ENCODE results near the gene TIAM1. TPM values are rescaled to one million over a fixed set of nuclear protein-coding genes. Genes with fewer than 3 reads are reported as not detected.

TIAM1 gene
- polyA plus RNA-seq, 2 of the 4 experiments (the other 2 are of a cell fraction), result 0.23 to 0.40 TPM

DNA sequence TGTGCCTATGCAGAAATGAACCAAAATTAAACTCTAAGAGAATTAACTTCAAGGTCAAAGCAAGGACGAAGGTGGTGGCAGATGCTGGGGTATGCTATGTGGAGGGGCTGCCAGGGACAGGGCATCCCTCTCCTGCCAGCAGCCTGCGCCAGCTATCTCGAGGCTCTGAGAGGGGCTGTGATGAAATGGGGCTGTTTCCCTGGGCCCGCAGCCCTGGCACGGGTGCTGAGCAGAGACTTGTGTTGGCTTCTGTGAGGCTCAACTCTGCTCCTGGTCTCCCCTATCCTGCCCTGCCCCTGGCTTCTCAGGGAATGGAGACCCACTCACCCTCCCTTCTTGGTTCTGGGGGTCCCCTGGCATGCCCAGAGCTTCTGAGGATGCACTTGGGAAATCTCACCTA, 41.9 kb upstream of the TIAM1 start (continued):
- TF ChIP-seq, protein P1, sequence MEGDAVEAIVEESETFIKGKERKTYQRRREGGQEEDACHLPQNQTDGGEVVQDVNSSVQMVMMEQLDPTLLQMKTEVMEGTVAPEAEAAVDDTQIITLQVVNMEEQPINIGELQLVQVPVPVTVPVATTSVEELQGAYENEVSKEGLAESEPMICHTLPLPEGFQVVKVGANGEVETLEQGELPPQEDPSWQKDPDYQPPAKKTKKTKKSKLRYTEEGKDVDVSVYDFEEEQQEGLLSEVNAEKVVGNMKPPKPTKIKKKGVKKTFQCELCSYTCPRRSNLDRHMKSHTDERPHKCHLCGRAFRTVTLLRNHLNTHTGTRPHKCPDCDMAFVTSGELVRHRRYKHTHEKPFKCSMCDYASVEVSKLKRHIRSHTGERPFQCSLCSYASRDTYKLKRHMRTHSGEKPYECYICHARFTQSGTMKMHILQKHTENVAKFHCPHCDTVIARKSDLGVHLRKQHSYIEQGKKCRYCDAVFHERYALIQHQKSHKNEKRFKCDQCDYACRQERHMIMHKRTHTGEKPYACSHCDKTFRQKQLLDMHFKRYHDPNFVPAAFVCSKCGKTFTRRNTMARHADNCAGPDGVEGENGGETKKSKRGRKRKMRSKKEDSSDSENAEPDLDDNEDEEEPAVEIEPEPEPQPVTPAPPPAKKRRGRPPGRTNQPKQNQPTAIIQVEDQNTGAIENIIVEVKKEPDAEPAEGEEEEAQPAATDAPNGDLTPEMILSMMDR (IDR thresholded peaks at IDR 0.05), result no peak
- TF ChIP-seq RAD21 (conservative IDR thresholded peaks at IDR 0.05 in 1 of 2, IDR thresholded peaks at IDR 0.05 in 1 of 2), result no peak
- TF ChIP-seq NR3C1 (IDR thresholded peaks at IDR 0.05), result no peak

DNA sequence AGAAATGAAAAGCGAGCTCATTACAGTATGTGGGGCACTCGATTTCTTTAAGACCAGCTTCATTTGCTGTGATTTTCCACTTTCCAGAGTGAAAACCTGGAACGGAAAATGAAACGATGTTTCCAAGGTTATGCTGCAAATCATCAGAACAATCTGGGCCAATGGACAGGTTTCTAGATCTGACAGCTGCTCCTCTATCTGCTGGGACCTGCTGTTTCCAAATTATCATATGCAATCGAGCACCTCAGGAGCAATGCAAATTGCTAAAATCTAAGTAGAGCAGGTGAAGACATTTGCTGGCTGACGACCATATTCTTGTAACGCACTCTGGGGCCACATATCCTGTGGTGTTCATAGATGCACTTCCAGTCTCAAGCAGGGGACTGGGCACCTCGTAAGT, 39.7 kb upstream of the TIAM1 start:
- CTCF ChIA-PET, result no interaction called here

DNA sequence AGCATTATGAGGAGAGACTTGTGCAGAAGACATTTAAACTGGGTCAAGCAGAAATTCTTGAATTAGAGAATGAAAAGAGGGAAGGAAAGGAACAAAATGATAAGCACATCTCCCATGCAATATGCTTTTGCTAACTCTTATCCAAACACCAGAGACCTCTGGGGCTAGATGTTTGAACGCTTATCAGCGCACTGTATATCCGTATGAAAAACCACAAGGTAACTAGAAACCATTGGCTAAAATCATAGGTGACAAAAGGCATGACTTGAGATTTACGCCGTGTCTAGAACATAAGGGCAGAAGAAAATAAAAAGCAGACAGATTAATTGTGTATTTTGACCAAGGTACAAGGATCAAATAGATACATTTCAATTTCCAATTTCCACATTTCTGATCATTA, 38.0 kb upstream of the TIAM1 start:
- H3K4me2 ChIP-seq, result no peak overlapping the region
- FAIRE-seq (no peak), ATAC-seq (no peak), DNase-seq (ENCODE audit: low read depth in 1 of 2, low spot score in 1 of 2) (no peak)
- no peaks in the 10 kb centered on the region for H3K4me1 ChIP-seq
- no peak overlapping the region for H3K4me3 ChIP-seq
- H3K27ac ChIP-seq, result no peak overlapping the region
- 67% methylated on average over 5 of the region's 5 CpGs for WGBS (ENCODE audit: missing lambda C conversion rate)
- POLR2A ChIA-PET, result no interaction called here
- CTCF ChIA-PET, result no interaction called here
- no peaks in the 10 kb centered on the region for H3K9me3 ChIP-seq
- TF ChIP-seq CEBPB (IDR thresholded peaks at IDR 0.05), result no peak
- TF ChIP-seq, protein P1 (IDR thresholded peaks at IDR 0.05), result no peak
- TF ChIP-seq RARB (CRISPR knock-in tag; IDR thresholded peaks at IDR 0.05), result no peak
- TF ChIP-seq GATA3 (IDR thresholded peaks at IDR 0.05; ENCODE audit: borderline replicate concordance), result no peak
- no peak for TF ChIP-seq HOXB13 (CRISPR knock-in tag; IDR thresholded peaks at IDR 0.05; ENCODE audit: low read depth)
- TF ChIP-seq RFX5 (IDR thresholded peaks at IDR 0.05), result no peak
- TF ChIP-seq TP53 (CRISPR knock-in tag; IDR thresholded peaks at IDR 0.05), result no peak
- TF ChIP-seq ZC3H11A (IDR thresholded peaks at IDR 0.05), result no peak
- TF ChIP-seq, protein P2, sequence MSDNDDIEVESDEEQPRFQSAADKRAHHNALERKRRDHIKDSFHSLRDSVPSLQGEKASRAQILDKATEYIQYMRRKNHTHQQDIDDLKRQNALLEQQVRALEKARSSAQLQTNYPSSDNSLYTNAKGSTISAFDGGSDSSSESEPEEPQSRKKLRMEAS (IDR thresholded peaks at IDR 0.05), result no peak
- TF ChIP-seq FOSL2 (IDR thresholded peaks at IDR 0.05), result no peak
- no peak for TF ChIP-seq FOSL2 (CRISPR knock-in tag; IDR thresholded peaks at IDR 0.05)
- TF ChIP-seq ZFP36 (IDR thresholded peaks at IDR 0.05; ENCODE audit: borderline replicate concordance, partially characterized antibody), result no peak
- no peak for TF ChIP-seq CBX2 (IDR thresholded peaks at IDR 0.05; ENCODE audit: borderline replicate concordance, low read depth)
- no peak for TF ChIP-seq HOXA7 (CRISPR knock-in tag; IDR thresholded peaks at IDR 0.05)

More for the DNA sequence above, 39.7 kb upstream of the TIAM1 start:
- Histone ChIP-seq H3K27ac (no peak overlapping the region), H3K4me1 (no peaks in the 10 kb centered on the region), H3K4me3 (no peak overlapping the region), H3K4me2 (no peak overlapping the region), H3K9me3 (no peaks in the 10 kb centered on the region)
- TF ChIP-seq JUNB (IDR thresholded peaks at IDR 0.05) (no peak), FOXS1 (CRISPR knock-in tag; IDR thresholded peaks at IDR 0.05) (no peak), POLR2A (IDR thresholded peaks at IDR 0.05; ENCODE audit: low read length) (no peak), CEBPB (IDR thresholded peaks at IDR 0.05) (no peak), CHD2 (IDR thresholded peaks at IDR 0.05; ENCODE audit: low read length, partially characterized antibody) (no peak), NFE2L2 (conservative IDR thresholded peaks at IDR 0.05; ENCODE audit: low read length) (no peak), FOSL2 (IDR thresholded peaks at IDR 0.05) (no peak), FOSL2 (CRISPR knock-in tag; IDR thresholded peaks at IDR 0.05) (no peak), KDM1A (IDR thresholded peaks at IDR 0.05; ENCODE audit: low read depth) (no peak), RAD21 (conservative IDR thresholded peaks at IDR 0.05 in 1 of 2, IDR thresholded peaks at IDR 0.05 in 1 of 2) (no peak), EHMT2 (IDR thresholded peaks at IDR 0.05; ENCODE audit: low read depth) (no peak)
- TF ChIP-seq, protein P3, sequence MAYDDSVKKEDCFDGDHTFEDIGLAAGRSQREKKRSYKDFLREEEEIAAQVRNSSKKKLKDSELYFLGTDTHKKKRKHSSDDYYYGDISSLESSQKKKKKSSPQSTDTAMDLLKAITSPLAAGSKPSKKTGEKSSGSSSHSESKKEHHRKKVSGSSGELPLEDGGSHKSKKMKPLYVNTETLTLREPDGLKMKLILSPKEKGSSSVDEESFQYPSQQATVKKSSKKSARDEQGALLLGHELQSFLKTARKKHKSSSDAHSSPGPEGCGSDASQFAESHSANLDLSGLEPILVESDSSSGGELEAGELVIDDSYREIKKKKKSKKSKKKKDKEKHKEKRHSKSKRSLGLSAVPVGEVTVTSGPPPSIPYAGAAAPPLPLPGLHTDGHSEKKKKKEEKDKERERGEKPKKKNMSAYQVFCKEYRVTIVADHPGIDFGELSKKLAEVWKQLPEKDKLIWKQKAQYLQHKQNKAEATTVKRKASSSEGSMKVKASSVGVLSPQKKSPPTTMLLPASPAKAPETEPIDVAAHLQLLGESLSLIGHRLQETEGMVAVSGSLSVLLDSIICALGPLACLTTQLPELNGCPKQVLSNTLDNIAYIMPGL (CRISPR knock-in tag; IDR thresholded peaks at IDR 0.05; ENCODE audit: borderline replicate concordance), result no peak
- TF ChIP-seq, protein P4, sequence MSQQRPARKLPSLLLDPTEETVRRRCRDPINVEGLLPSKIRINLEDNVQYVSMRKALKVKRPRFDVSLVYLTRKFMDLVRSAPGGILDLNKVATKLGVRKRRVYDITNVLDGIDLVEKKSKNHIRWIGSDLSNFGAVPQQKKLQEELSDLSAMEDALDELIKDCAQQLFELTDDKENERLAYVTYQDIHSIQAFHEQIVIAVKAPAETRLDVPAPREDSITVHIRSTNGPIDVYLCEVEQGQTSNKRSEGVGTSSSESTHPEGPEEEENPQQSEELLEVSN (IDR thresholded peaks at IDR 0.05; ENCODE audit: borderline replicate concordance, low read depth), result no peak
- TF ChIP-seq, protein P5, sequence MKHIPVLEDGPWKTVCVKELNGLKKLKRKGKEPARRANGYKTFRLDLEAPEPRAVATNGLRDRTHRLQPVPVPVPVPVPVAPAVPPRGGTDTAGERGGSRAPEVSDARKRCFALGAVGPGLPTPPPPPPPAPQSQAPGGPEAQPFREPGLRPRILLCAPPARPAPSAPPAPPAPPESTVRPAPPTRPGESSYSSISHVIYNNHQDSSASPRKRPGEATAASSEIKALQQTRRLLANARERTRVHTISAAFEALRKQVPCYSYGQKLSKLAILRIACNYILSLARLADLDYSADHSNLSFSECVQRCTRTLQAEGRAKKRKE (CRISPR knock-in tag; IDR thresholded peaks at IDR 0.05; ENCODE audit: low read depth), result no peak
- TF ChIP-seq, protein P6, sequence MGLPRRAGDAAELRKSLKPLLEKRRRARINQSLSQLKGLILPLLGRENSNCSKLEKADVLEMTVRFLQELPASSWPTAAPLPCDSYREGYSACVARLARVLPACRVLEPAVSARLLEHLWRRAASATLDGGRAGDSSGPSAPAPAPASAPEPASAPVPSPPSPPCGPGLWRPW (IDR thresholded peaks at IDR 0.05), result no peak
- POLR2A ChIA-PET, result no interaction called here
- ATAC-seq (no peak), DNase-seq (ENCODE audit: low read depth in 1 of 2, low spot score in 1 of 2) (no peak), FAIRE-seq (no peak)
- 27% methylated on average over 8 of the region's 8 CpGs for WGBS (ENCODE audit: missing lambda C conversion rate)
